B cell (primary cell): ENCODE data around the gene JPH2. TPM values are rescaled to one million over a fixed set of nuclear protein-coding genes. Genes with fewer than 3 reads are reported as not detected.

Source experiments
- ATAC-seq: fragments of 200-7000 bp; cut with Tn5 transposase; one replicate; pipeline ENCODE4 v1.10.0; 2021; ENCODE audit warnings: low read depth, mild to moderate bottlenecking, moderate number of reproducible peaks, moderate library complexity
- CTCF ChIA-PET: fragments of 350-600 bp; sonication (Branson Sonifier 250); formaldehyde crosslinking; loops from one replicate; lab custom pipeline; 2021; ENCODE audit warnings: antibody characterized with exemption, inconsistent platforms; lab: Charles Lee
- POLR2A ChIA-PET: fragments of 350-600 bp; sonication (Branson Sonifier 250); formaldehyde crosslinking; loops from one replicate; lab custom pipeline; 2021; ENCODE audit warnings: antibody characterized with exemption; lab: Charles Lee
- DNase-seq: peaks from one replicate; pipeline ENCODE4 v3.0.0; 2013
- H2AFZ ChIP-seq: 2 replicates; pipeline ENCODE4 v1.6.1; 2012; ENCODE audit warnings: mild to moderate bottlenecking, low read depth, low read length; ENCODE audit not compliant: insufficient read depth, poor library complexity, severe bottlenecking
- H3K27ac ChIP-seq, 2 donors: 1 replicate in 1 of 2; 2 replicates in 1 of 2; pipeline ENCODE4 v1.5.1; 2012 to 2013; ENCODE audit warnings: low read length in 2 of 2, mild to moderate bottlenecking in 2 of 2, moderate library complexity in 1 of 2
- H3K27me3 ChIP-seq, 4 experiments: fragments of 200-600 bp in 1 of 4; sonication (generic) in 1 of 4; replicated peaks in 1 of 4; 1 replicate in 2 of 4; 2 replicates in 2 of 4; pipeline versions ENCODE4 v1.6.1 to v1.7.0; 2013 to 2016; ENCODE audit warnings: low read length in 3 of 4, mild to moderate bottlenecking in 2 of 4, mixed read lengths in 1 of 4, moderate library complexity in 1 of 4; ENCODE audit not compliant: insufficient read depth in 4 of 4, control insufficient read depth in 3 of 4; ENCODE audit errors: control extremely low read depth in 1 of 4
- H3K36me3 ChIP-seq, 2 experiments: replicated peaks in 1 of 2; 1 replicate in 1 of 2; 2 replicates in 1 of 2; pipeline versions ENCODE4 v1.6.1 to v1.7.1; 2013; ENCODE audit warnings: low read length in 1 of 2; ENCODE audit not compliant: insufficient read depth in 2 of 2, control insufficient read depth in 1 of 2; ENCODE audit errors: control extremely low read depth in 1 of 2, extremely low read depth in 1 of 2
- H3K4me1 ChIP-seq, 2 donors: fragments of 200-600 bp in 1 of 2; sonication (generic) in 1 of 2; 1 replicate in 1 of 2; 2 replicates in 1 of 2; pipeline versions ENCODE4 v1.5.1 to v1.6.1; 2013 to 2017; ENCODE audit warnings: low read length in 2 of 2; ENCODE audit not compliant: control insufficient read depth in 2 of 2, insufficient read depth in 2 of 2
- H3K4me2 ChIP-seq: replicated peaks from 2 replicates; pipeline ENCODE3; 2012; ENCODE audit warnings: mild to moderate bottlenecking, low read depth, low read length; ENCODE audit not compliant: poor library complexity, severe bottlenecking
- H3K4me3 ChIP-seq, 5 experiments: fragments of 200-600 bp in 1 of 5; sonication (generic) in 1 of 5; 1 replicate in 3 of 5; 2 replicates in 2 of 5; pipeline versions ENCODE4 v1.5.1 to v1.7.0; 2011 to 2016; ENCODE audit warnings: low read length in 4 of 5, mild to moderate bottlenecking in 4 of 5, low read depth in 2 of 5, control low read depth in 1 of 5, moderate library complexity in 1 of 5; ENCODE audit not compliant: insufficient read depth in 1 of 5; ENCODE audit errors: control extremely low read depth in 1 of 5, extremely low read depth in 1 of 5
- H3K79me2 ChIP-seq: fragments of 200-600 bp; sonication (generic); one replicate; pipeline ENCODE4 v1.6.0; 2016; ENCODE audit warnings: low read length; ENCODE audit not compliant: control insufficient read depth, insufficient read depth
- H3K9ac ChIP-seq: fragments of 200-600 bp; sonication (generic); 2 replicates; pipeline ENCODE4 v1.6.1; 2017; ENCODE audit warnings: mild to moderate bottlenecking, low read length, moderate library complexity
- H3K9me3 ChIP-seq, 3 donors: one replicate each; pipeline versions ENCODE4 v1.6.1 to v1.7.1; 2013; ENCODE audit warnings: low read length in 2 of 3; ENCODE audit not compliant: control insufficient read depth in 2 of 3, insufficient read depth in 1 of 3; ENCODE audit errors: control extremely low read depth in 1 of 3
- H4K20me1 ChIP-seq: 2 replicates; pipeline ENCODE4 v1.6.0; 2012; ENCODE audit warnings: mild to moderate bottlenecking, low read length; ENCODE audit not compliant: insufficient read depth, control insufficient read depth, poor library complexity, severe bottlenecking
- H3K27ac Mint-ChIP-seq: one replicate; pipeline ENCODE4 v1.8.0; 2021; ENCODE audit warnings: mixed read lengths
- H3K27me3 Mint-ChIP-seq: one replicate; pipeline ENCODE4 v1.8.0; 2021; ENCODE audit warnings: mixed read lengths
- H3K4me1 Mint-ChIP-seq: one replicate; pipeline ENCODE4 v1.8.0; 2021; ENCODE audit warnings: mixed read lengths
- H3K4me3 Mint-ChIP-seq: one replicate; pipeline ENCODE4 v1.8.0; 2021; ENCODE audit warnings: mixed read lengths
- H3K9me3 Mint-ChIP-seq: one replicate; pipeline ENCODE4 v1.8.0; 2022; ENCODE audit warnings: mixed read lengths; ENCODE audit not compliant: insufficient read depth
- CTCF ChIP-seq: fragments of 200-600 bp; IDR thresholded peaks from one replicate; pipeline ENCODE4 v1.8.0; 2022; ENCODE audit warnings: antibody characterized with exemption, mild to moderate bottlenecking
- EZH2 ChIP-seq: IDR thresholded peaks from 2 replicates; pipeline ENCODE4 v1.6.1; 2012; ENCODE audit warnings: borderline replicate concordance, low read depth, mild to moderate bottlenecking, moderate library complexity, low read length; ENCODE audit not compliant: insufficient read depth, poor library complexity, severe bottlenecking
- WGBS: methylation state at CpG from one replicate; pipeline ENCODE4 v1.1.5; 2013; ENCODE audit warnings: missing lambda C conversion rate; ENCODE audit not compliant: insufficient coverage; 5-methylcytosine and 5-hydroxymethylcytosine counted together
- intact Hi-C: fragments of 100-400 bp; cut with micrococcal nuclease; formaldehyde crosslinking; loops from one replicate; pipeline ENCODE4 v1.10.0; 2022
- polyA plus RNA-seq: library from polyadenylated mRNA; depleted of rRNA; stranded (reverse); fragments of >200 nt; gene quantifications from 2 replicates; pipeline ENCODE4 v1.2.3, GENCODE V29; 2012
- total RNA-seq, 2 donors: library from RNA; stranded (reverse); fragments of 120-200 nt in 1 of 2; gene quantifications; 1 replicate in 1 of 2; 2 replicates in 1 of 2; pipeline versions ENCODE4 v1.2.3 to v1.2.4, GENCODE V29; 2013 to 2022

The JPH2 gene
- total and polyA plus RNA-seq, 2 donors (not counting 1 experiment from before 2014, with no cell fraction given) = 0.10 TPM; not detected in 1

GRCh38 chr20:44098256-44098630, 88.7 kb downstream of the JPH2 start:
- Mint-ChIP-seq H3K27me3 (peaks cover 48% of the 10 kb centered on the region), H3K4me1 (no peaks in the 10 kb centered on the region), H3K27ac (no peak overlapping the region), H3K4me3 (no peak overlapping the region), H3K9me3 (peaks cover 9% of the 10 kb centered on the region)
- Histone ChIP-seq H3K4me1 (no peaks in the 10 kb centered on the region), H4K20me1 (no peaks in the 10 kb centered on the region), H3K27ac (no peak overlapping the region), H3K9me3 (peaks cover 0 to 4% (median 0%) of the 10 kb centered on the region in 3 donors), H2AFZ (no peak overlapping the region), H3K9ac (no peak overlapping the region), H3K36me3 (no peaks in the 10 kb centered on the region), H3K4me2 (no peak overlapping the region), H3K27me3 (peaks cover 0 to 12% (median 3%) of the 10 kb centered on the region in 4 experiments), H3K4me3 (no peak overlapping the region), H3K79me2 (no peaks in the 10 kb centered on the region)
- POLR2A ChIA-PET = no interaction called here
- no peak for DNase-seq
- intact Hi-C loops = no loop called here
- no peak for ATAC-seq
- TF ChIP-seq EZH2 (no peak), CTCF (no peak)
- WGBS = 80% methylated on average over 1 of the region's 6 CpGs
- CTCF ChIA-PET = no interaction called here

DNA sequence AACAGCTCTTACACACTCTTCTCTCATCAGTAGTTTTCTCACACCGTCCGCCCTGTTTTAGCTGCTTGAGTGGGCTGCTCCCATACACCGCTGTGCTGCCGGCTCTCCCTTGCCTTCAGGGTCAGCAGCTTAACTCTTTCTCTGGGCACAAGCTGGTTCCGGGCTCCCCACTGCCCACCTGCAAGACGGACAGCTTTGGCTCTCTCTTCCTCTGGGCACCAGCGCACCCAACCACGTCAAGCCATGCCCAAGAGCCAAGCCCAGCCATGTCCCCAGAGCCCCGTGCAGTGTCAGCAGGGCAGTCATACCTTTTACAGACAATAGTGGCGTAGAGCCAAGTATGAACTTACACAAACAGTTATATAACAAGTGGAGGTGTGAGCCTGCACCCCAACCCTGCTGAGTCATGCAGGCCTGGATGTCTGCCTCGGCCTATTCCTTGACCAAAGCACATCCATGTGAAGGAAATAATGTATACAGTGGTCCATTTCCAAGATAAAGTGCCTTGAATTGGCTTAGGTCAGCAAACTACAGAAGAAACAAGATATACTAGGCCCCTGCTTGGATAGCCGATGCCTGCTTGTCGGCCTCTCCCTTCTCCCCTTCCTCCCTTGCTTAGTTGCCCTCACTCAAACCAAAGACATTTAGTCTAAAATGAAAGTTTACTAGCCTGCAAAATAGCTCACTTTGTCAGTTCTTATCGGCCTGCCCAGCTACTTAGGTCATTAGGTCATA, 89.3 kb downstream of the JPH2 start:
- H3K4me3 ChIP-seq = no peak overlapping the region
- H3K27ac Mint-ChIP-seq = no peak overlapping the region

More for the DNA sequence above, 89.3 kb downstream of the JPH2 start:
- no peak for DNase-seq
- no peak for TF ChIP-seq CTCF
- TF ChIP-seq EZH2 = no peak
- peaks cover 0 to 7% (median 3%) of the 10 kb centered on the region in 4 experiments for H3K27me3 ChIP-seq
- Mint-ChIP-seq H3K27me3 (peaks cover 45% of the 10 kb centered on the region), H3K9me3 (peaks cover 6% of the 10 kb centered on the region), H3K4me1 (no peaks in the 10 kb centered on the region), H3K4me3 (no peak overlapping the region)
- WGBS = 85% methylated on average over 12 of the region's 14 CpGs
- H3K36me3 ChIP-seq = no peaks in the 10 kb centered on the region
- no peaks in the 10 kb centered on the region for H4K20me1 ChIP-seq
- H3K4me2 ChIP-seq = no peak overlapping the region
- no peak overlapping the region for H3K27ac ChIP-seq
- H3K9me3 ChIP-seq = peaks cover 0 to 3% (median 0%) of the 10 kb centered on the region in 3 donors
- CTCF ChIA-PET = no interaction called here
- H3K79me2 ChIP-seq = no peaks in the 10 kb centered on the region
- H2AFZ ChIP-seq = no peak overlapping the region
- H3K4me1 ChIP-seq = no peaks in the 10 kb centered on the region
- ATAC-seq = no peak
- H3K9ac ChIP-seq = no peak overlapping the region
- intact Hi-C loops = no loop called here
- POLR2A ChIA-PET = no interaction called here
